ENCODE data around the gene DMAC1. TPM values are rescaled to one million over a fixed set of nuclear protein-coding genes. Genes with fewer than 3 reads are reported as not detected.

Gene DMAC1
- total RNA-seq, 2 donors from 2014 or later: 60.6 to 69.0 TPM

DNA sequence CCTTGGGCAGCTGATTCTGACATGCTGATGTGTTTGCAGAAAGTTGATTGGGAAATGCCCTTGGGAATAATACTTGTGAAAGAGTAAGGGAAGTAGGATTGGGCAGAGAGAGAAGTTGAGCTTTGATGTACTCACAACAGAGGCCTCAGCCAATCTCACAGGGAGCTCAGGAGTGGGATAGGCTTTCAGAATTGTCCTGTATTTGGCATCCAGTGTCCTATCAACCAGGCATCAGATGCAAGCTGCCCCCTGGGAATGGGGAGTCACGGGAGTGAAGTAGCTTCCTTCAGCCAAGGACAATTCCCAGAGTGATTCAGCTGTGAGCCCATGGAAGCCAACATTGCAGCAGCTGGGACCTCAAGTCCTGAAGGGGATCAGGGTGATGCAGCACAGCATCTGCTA lies 39.6 kb downstream of the DMAC1 start:
- H3K4me1 ChIP-seq (ENCODE audit: control insufficient read depth, insufficient read depth, low read length): no peaks in the 10 kb centered on the region
- Mint-ChIP-seq H3K4me1 (no peaks in the 10 kb centered on the region), H3K9me3 (peaks cover 11% of the 10 kb centered on the region), H3K36me3 (ENCODE audit: low read depth) (no peaks in the 10 kb centered on the region), H3K4me3 (no peak overlapping the region), H3K27ac (no peak overlapping the region), H3K27me3 (ENCODE audit: insufficient read depth) (peaks cover 1% of the 10 kb centered on the region)
- no peak overlapping the region for H3K4me3 ChIP-seq (ENCODE audit: low read length)
- H3K9ac ChIP-seq (ENCODE audit: extremely low read depth, low read length, poor library complexity, severe bottlenecking): no peak overlapping the region
- no peak for DNase-seq
- peaks cover 3% of the 10 kb centered on the region for H3K27me3 ChIP-seq (ENCODE audit: control insufficient read depth, insufficient read depth, low read length, poor library complexity, severe bottlenecking)
- no peak overlapping the region for H3K27ac ChIP-seq (ENCODE audit: low read depth, low read length)
- peaks cover 4% of the 10 kb centered on the region for H3K9me3 ChIP-seq (ENCODE audit: control insufficient read depth, low read length)
- 90% methylated on average over 1 of the region's 1 CpG for WGBS, 2 experiments (ENCODE audit: insufficient coverage in 1 of 2, insufficient read length in 1 of 2)
- no peaks in the 10 kb centered on the region for H3K36me3 ChIP-seq (ENCODE audit: control insufficient read depth, insufficient read depth, low read length)
- TF ChIP-seq, protein P1, sequence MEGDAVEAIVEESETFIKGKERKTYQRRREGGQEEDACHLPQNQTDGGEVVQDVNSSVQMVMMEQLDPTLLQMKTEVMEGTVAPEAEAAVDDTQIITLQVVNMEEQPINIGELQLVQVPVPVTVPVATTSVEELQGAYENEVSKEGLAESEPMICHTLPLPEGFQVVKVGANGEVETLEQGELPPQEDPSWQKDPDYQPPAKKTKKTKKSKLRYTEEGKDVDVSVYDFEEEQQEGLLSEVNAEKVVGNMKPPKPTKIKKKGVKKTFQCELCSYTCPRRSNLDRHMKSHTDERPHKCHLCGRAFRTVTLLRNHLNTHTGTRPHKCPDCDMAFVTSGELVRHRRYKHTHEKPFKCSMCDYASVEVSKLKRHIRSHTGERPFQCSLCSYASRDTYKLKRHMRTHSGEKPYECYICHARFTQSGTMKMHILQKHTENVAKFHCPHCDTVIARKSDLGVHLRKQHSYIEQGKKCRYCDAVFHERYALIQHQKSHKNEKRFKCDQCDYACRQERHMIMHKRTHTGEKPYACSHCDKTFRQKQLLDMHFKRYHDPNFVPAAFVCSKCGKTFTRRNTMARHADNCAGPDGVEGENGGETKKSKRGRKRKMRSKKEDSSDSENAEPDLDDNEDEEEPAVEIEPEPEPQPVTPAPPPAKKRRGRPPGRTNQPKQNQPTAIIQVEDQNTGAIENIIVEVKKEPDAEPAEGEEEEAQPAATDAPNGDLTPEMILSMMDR (conservative IDR thresholded peaks at IDR 0.05): no peak

DNA sequence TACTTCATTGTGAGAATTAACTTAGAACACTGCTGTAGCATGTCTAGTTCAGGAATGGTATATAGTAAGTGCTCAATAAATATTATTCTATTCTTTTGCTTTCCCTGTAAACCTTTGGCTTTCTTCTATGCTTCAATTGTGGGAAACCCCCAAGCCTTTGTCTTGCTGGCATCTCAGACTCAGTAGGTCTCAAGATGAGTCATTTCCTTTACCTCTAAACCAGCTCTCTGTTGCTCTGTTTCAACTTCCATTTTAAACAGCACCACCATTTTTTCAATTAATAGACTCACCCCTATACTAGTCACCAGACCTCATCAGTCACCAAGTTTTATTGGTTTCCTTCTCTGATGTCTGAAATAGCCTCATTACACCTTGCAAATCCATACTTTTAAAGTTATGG lies 43.5 kb downstream of the DMAC1 start:
- no peaks in the 10 kb centered on the region for H3K27me3 ChIP-seq (ENCODE audit: control insufficient read depth, insufficient read depth, low read length, poor library complexity, severe bottlenecking)
- H3K4me1 Mint-ChIP-seq: peaks cover 6% of the 10 kb centered on the region
- no peaks in the 10 kb centered on the region for H3K9me3 ChIP-seq (ENCODE audit: control insufficient read depth, low read length)
- no peaks in the 10 kb centered on the region for H3K27me3 Mint-ChIP-seq (ENCODE audit: insufficient read depth)
- H3K27ac Mint-ChIP-seq: no peak overlapping the region
- no peaks in the 10 kb centered on the region for H3K4me1 ChIP-seq (ENCODE audit: control insufficient read depth, insufficient read depth, low read length)
- H3K4me3 Mint-ChIP-seq: no peak overlapping the region
- TF ChIP-seq, protein P1 (conservative IDR thresholded peaks at IDR 0.05): no peak
- DNase-seq: no peak
- H3K9ac ChIP-seq (ENCODE audit: extremely low read depth, low read length, poor library complexity, severe bottlenecking): no peak overlapping the region
- H3K27ac ChIP-seq (ENCODE audit: low read depth, low read length): no peak overlapping the region
- H3K36me3 ChIP-seq (ENCODE audit: control insufficient read depth, insufficient read depth, low read length): no peaks in the 10 kb centered on the region
- H3K36me3 Mint-ChIP-seq (ENCODE audit: low read depth): no peaks in the 10 kb centered on the region
- no peaks in the 10 kb centered on the region for H3K9me3 Mint-ChIP-seq
- H3K4me3 ChIP-seq (ENCODE audit: low read length): no peak overlapping the region

DNA sequence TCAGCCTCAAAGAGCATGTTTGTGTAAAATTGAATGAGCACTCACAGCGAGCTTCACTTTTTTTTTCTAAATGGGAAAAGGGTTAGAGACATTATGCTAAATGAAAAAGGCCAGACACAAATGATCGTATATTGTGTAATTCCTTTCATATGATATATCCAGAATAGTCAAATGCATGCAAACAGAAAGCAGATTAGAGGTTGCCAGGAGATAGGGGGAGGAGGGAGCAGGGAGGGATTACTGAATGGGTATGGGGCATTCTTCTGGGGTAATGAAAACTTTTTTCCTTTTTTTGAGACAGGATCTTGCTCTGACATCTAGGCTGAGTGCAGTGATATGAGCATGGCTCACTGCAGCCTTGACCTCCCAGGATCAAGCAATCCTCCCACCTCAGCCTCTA lies 47.1 kb downstream of the DMAC1 start:
- DNase-seq: no peak
- Mint-ChIP-seq H3K4me3 (no peak overlapping the region), H3K27me3 (ENCODE audit: insufficient read depth) (peaks cover 8% of the 10 kb centered on the region), H3K4me1 (peaks cover 6% of the 10 kb centered on the region), H3K27ac (no peak overlapping the region), H3K36me3 (ENCODE audit: low read depth) (no peaks in the 10 kb centered on the region), H3K9me3 (no peaks in the 10 kb centered on the region)
- H3K4me3 ChIP-seq (ENCODE audit: low read length): no peak overlapping the region
- no peaks in the 10 kb centered on the region for H3K27me3 ChIP-seq (ENCODE audit: control insufficient read depth, insufficient read depth, low read length, poor library complexity, severe bottlenecking)
- H3K9ac ChIP-seq (ENCODE audit: extremely low read depth, low read length, poor library complexity, severe bottlenecking): no peak overlapping the region
- H3K36me3 ChIP-seq (ENCODE audit: control insufficient read depth, insufficient read depth, low read length): no peaks in the 10 kb centered on the region
- H3K27ac ChIP-seq (ENCODE audit: low read depth, low read length): no peak overlapping the region
- 94 to 100% methylated on average over 2 of the region's 2 CpGs for WGBS, 2 experiments (ENCODE audit: insufficient coverage in 1 of 2, insufficient read length in 1 of 2)
- no peaks in the 10 kb centered on the region for H3K9me3 ChIP-seq (ENCODE audit: control insufficient read depth, low read length)
- H3K4me1 ChIP-seq (ENCODE audit: control insufficient read depth, insufficient read depth, low read length): no peaks in the 10 kb centered on the region
- TF ChIP-seq, protein P1 (conservative IDR thresholded peaks at IDR 0.05): no peak
